MCF 10A (cell line): Measurements from ENCODE around the gene PDCD1LG2. TPM values are rescaled to one million over a fixed set of nuclear protein-coding genes. Genes with fewer than 3 reads are reported as not detected.

Source experiments
- BruUV-seq: library from RNA; stranded (reverse); fragments of 400-500 nt; replicated peaks from 2 replicates; lab custom pipeline; 2021; lab: Mats Ljungman, UMichigan
- CTCF ChIA-PET: fragments of 300-600 bp; sonication (Branson Sonifier 250); formaldehyde crosslinking; extraction: SDS; loops from one replicate; lab custom pipeline; 2021; ENCODE audit warnings: antibody characterized with exemption, inconsistent platforms; lab: Yijun Ruan, JAX
- POLR2A ChIA-PET: fragments of 300-600, 350-650 bp; sonication (Branson Sonifier 250); formaldehyde crosslinking; extraction: SDS; loops from one replicate; lab custom pipeline; 2020; ENCODE audit warnings: antibody characterized with exemption, inconsistent platforms; lab: Yijun Ruan, JAX
- DNase-seq: peaks from one replicate; pipeline ENCODE4 v3.0.0-alpha.2; 2018; ENCODE audit not compliant: unreplicated experiment
- H3K27ac Mint-ChIP-seq: one replicate; pipeline ENCODE4 v1.8.0; 2022; ENCODE audit warnings: mild to moderate bottlenecking, low read depth, mixed read lengths; ENCODE audit not compliant: unreplicated experiment
- H3K27me3 Mint-ChIP-seq: one replicate; pipeline ENCODE4 v1.8.0; 2022; ENCODE audit warnings: mixed read lengths; ENCODE audit not compliant: insufficient read depth, unreplicated experiment
- H3K36me3 Mint-ChIP-seq: one replicate; pipeline ENCODE4 v1.8.0; 2022; ENCODE audit warnings: mild to moderate bottlenecking, moderate library complexity, mixed read lengths; ENCODE audit not compliant: insufficient read depth, unreplicated experiment
- H3K4me1 Mint-ChIP-seq: one replicate; pipeline ENCODE4 v1.8.0; 2022; ENCODE audit warnings: mixed read lengths; ENCODE audit not compliant: insufficient read depth, unreplicated experiment
- H3K4me3 Mint-ChIP-seq: one replicate; pipeline ENCODE4 v1.8.0; 2022; ENCODE audit warnings: mild to moderate bottlenecking, moderate library complexity, mixed read lengths; ENCODE audit not compliant: unreplicated experiment
- H3K9me3 Mint-ChIP-seq: one replicate; pipeline ENCODE4 v1.8.0; 2022; ENCODE audit warnings: mixed read lengths; ENCODE audit not compliant: unreplicated experiment
- intact Hi-C: fragments of 100-400 bp; cut with micrococcal nuclease; formaldehyde crosslinking; loops from 2 replicates; pipeline ENCODE4 v1.14.1; 2022
- total RNA-seq: library from RNA; stranded (reverse); gene quantifications from 2 replicates; pipeline ENCODE4 v1.2.3, GENCODE V29; 2022
- TF ChIP-seq, protein P1 (sequence below): fragments of 200-600 bp; IDR thresholded peaks from one replicate; pipeline ENCODE4 v1.8.0; 2022; ENCODE audit warnings: antibody characterized with exemption, mild to moderate bottlenecking; ENCODE audit not compliant: unreplicated experiment

The PDCD1LG2 gene
- total RNA-seq, 1 experiment from 2014 or later, result 1.8 TPM

DNA sequence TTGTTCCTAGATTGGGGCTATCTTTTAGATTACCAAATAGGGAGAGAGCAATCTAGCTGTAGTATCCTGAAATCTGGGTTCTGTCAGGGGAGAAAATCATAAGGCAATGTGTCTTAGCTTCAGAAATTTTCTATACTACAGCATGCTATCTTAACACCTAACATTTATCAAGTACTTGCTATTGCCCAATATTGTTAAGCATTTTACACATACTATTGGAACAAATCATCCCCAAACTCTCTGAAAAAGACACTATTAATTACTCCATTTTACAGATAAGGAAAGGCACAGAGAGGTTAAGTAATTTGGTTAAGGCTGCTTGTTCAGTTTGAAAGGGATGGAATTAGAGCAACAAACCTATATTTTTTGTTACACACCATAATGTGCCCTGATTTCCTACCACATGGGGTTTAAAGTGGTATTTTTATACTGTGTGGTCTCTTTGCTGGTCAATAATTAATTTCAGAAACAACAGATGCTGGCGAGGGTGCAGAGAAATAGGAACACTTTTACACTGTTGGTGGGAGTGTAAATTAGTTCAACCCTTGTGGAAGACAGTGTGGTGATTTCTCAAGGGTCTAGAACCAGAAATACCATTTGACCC is 61.4 kb downstream of the PDCD1LG2 start:
- intact Hi-C loops, result no loop called here
- ChIA-PET POLR2A (interaction anchor here (0.6 kb wide), 1 partner anchor 1030 kb away, joined by 3 read pairs; no protein-coding TSS in a partner anchor), CTCF (interaction anchor here (1.1 to 2.1 kb wide), 3 partner anchors 16 to 122 kb away, joined by 4 to 7 read pairs (median 5); partner anchors contain the start of gene CD274)
- no TSS peak for BruUV-seq
- H3K9me3 Mint-ChIP-seq, result no peaks in the 10 kb centered on the region
- H3K36me3 Mint-ChIP-seq, result no peaks in the 10 kb centered on the region
- H3K27me3 Mint-ChIP-seq, result no peaks in the 10 kb centered on the region
- H3K4me3 Mint-ChIP-seq, result no peak overlapping the region
- H3K27ac Mint-ChIP-seq, result no peak overlapping the region
- TF ChIP-seq, protein P1, sequence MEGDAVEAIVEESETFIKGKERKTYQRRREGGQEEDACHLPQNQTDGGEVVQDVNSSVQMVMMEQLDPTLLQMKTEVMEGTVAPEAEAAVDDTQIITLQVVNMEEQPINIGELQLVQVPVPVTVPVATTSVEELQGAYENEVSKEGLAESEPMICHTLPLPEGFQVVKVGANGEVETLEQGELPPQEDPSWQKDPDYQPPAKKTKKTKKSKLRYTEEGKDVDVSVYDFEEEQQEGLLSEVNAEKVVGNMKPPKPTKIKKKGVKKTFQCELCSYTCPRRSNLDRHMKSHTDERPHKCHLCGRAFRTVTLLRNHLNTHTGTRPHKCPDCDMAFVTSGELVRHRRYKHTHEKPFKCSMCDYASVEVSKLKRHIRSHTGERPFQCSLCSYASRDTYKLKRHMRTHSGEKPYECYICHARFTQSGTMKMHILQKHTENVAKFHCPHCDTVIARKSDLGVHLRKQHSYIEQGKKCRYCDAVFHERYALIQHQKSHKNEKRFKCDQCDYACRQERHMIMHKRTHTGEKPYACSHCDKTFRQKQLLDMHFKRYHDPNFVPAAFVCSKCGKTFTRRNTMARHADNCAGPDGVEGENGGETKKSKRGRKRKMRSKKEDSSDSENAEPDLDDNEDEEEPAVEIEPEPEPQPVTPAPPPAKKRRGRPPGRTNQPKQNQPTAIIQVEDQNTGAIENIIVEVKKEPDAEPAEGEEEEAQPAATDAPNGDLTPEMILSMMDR, result no peak
- no peaks in the 10 kb centered on the region for H3K4me1 Mint-ChIP-seq
- no peak for DNase-seq

DNA sequence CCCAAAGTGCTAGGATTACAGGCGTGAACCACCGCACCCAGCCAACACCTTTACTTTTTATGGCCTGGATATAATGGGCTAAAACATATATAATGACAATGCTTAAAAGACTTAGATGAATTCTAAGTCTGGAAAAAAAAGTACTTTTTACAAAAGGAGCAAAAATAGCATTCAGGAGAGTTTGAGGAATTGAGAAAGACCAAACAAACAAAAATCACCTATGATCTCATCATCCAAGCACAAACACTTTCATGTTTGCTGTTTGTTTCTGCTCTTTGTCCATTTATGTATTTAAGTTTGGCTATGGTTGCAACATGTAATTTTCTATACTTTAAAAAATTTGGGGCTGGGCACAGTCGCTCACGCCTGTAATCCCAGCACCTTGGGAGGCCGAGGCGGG is 63.8 kb downstream of the PDCD1LG2 start:
- intact Hi-C loops, result no loop called here
- Mint-ChIP-seq H3K4me1 (no peaks in the 10 kb centered on the region), H3K27me3 (no peaks in the 10 kb centered on the region), H3K9me3 (no peaks in the 10 kb centered on the region), H3K4me3 (no peak overlapping the region), H3K36me3 (no peaks in the 10 kb centered on the region), H3K27ac (no peak overlapping the region)
- TF ChIP-seq, protein P1, result no peak
- no peak for DNase-seq
- no TSS peak for BruUV-seq
- ChIA-PET CTCF (interaction anchor here (1.0 to 1.3 kb wide), 3 partner anchors 14 to 124 kb away, joined by 3 to 5 read pairs (median 4); partner anchors contain the start of gene CD274), POLR2A (no interaction called here)

DNA sequence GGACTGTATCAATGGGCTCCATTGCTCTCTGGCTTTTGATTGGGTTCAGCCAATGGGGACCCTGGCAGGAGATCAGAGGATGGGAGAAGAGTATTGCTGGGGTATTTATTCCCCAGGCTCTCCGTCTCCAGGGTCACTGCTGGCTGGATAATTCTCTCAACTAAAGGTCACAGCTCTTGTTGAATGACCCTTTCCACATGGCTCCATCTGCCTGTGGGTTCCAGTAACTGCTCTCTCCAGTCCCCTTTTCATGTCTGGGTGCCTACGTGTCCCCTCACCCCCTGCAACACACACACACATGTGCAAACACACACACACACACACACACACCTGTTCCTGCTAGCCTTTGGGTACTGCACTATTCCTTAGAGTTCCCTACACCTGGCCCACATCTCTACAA is 64.7 kb downstream of the PDCD1LG2 start:
- POLR2A ChIA-PET, result no interaction called here
- Mint-ChIP-seq H3K36me3 (no peaks in the 10 kb centered on the region), H3K4me3 (no peak overlapping the region), H3K27ac (no peak overlapping the region), H3K4me1 (no peaks in the 10 kb centered on the region), H3K9me3 (no peaks in the 10 kb centered on the region), H3K27me3 (no peaks in the 10 kb centered on the region)
- BruUV-seq, result no TSS peak
- intact Hi-C loops, result no loop called here
- CTCF ChIA-PET, result interaction anchor here (0.7 to 1.3 kb wide), 3 partner anchors 13 to 124 kb away, joined by 3 to 5 read pairs (median 4); partner anchors contain the start of gene CD274
- no peak for DNase-seq
- TF ChIP-seq, protein P1, result no peak

DNA sequence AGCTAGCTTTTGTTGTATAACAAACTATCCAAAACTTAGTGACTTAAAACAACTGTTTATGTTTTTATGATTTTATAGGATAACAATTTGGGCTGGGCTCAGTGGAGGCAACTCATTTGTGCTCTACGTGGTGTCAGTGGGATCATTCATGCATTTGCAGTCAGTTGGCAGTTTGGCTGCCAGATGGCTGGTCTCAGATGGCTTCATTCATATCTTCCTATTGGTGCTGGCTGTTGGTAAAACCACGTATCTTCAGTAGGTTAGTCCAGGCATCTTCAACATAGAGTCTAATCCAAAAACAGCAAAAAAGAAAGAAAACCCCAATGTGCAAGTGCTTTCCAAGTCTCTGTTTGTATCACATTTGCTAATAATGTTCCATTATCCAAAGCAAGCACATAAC is 66.9 kb downstream of the PDCD1LG2 start:
- CTCF ChIA-PET, result interaction anchor here (1.4 kb wide), 1 partner anchor 13 kb away, joined by 3 read pairs; no protein-coding TSS in a partner anchor
- TF ChIP-seq, protein P1, result no peak
- intact Hi-C loops, result no loop called here
- Mint-ChIP-seq H3K27ac (no peak overlapping the region), H3K36me3 (no peaks in the 10 kb centered on the region), H3K9me3 (no peaks in the 10 kb centered on the region), H3K4me1 (no peaks in the 10 kb centered on the region), H3K4me3 (no peak overlapping the region), H3K27me3 (no peaks in the 10 kb centered on the region)
- DNase-seq, result no peak
- BruUV-seq, result no TSS peak
- POLR2A ChIA-PET, result no interaction called here
